ENCODE results near the gene SNCB. TPM values are rescaled to one million over a fixed set of nuclear protein-coding genes. Genes with fewer than 3 reads are reported as not detected.

SNCB gene
- total and polyA plus RNA-seq, 8 donors = 0.21 to 0.68 (median 0.42) TPM; not detected in 2

DNA sequence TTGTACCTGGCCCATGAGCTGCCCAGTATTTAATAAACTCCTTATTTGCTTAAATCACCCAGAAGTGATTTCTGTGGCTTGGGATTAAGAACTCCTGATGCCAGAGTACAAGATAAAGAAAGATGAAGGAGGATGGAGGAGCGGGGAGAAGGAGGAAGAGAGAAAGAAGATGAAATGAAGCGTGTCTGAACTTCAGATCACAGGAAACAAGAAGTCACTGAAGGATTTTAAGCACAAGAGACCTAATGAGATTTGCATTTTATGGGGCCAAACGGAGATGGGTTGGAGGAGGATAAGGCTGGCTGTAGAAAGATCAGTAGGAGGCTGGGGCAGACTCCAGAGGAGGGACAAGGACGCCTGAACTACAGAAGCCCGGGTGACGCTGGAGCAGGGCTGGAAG is 3.3 kb upstream of the SNCB start:
- no peak overlapping the region for H3K27ac ChIP-seq
- DNase-seq (no peak), ATAC-seq (no peak)
- peaks cover 10 to 13% of the 10 kb centered on the region in 2 donors for H3K4me1 ChIP-seq
- no peaks in the 10 kb centered on the region for H3K9me3 ChIP-seq
- intact Hi-C loops (cut with DNase I) = no loop called here
- peaks cover 37 to 84% of the 10 kb centered on the region in 2 donors for H3K27me3 ChIP-seq
- H3K4me3 ChIP-seq = no peak overlapping the region
- H3K36me3 ChIP-seq = no peaks in the 10 kb centered on the region
- TF ChIP-seq, protein P1, sequence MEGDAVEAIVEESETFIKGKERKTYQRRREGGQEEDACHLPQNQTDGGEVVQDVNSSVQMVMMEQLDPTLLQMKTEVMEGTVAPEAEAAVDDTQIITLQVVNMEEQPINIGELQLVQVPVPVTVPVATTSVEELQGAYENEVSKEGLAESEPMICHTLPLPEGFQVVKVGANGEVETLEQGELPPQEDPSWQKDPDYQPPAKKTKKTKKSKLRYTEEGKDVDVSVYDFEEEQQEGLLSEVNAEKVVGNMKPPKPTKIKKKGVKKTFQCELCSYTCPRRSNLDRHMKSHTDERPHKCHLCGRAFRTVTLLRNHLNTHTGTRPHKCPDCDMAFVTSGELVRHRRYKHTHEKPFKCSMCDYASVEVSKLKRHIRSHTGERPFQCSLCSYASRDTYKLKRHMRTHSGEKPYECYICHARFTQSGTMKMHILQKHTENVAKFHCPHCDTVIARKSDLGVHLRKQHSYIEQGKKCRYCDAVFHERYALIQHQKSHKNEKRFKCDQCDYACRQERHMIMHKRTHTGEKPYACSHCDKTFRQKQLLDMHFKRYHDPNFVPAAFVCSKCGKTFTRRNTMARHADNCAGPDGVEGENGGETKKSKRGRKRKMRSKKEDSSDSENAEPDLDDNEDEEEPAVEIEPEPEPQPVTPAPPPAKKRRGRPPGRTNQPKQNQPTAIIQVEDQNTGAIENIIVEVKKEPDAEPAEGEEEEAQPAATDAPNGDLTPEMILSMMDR (IDR thresholded peaks at IDR 0.05) = no peak

DNA sequence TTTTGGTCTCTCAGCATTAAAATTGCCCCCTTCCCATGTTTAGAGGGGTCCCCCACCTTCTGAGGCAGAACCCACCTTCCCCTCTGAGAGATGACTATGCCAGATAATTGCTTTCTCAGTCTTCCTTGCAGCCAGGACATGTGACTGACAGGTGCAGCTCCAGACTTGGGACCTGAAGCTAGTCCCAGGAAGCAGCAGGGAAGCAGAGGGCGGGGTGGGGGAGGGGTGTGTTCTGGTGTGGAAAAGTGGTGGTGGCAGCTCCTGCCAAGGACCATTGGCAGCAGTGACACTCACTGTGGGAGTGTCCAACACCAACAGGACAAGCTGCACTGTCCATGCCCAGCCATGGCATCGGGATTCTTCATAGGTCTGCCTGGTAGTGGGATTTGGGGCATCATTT is 2.4 kb upstream of the SNCB start:
- intact Hi-C loops (cut with DNase I) = no loop called here
- Histone ChIP-seq H3K27ac (no peak overlapping the region), H3K36me3 (no peaks in the 10 kb centered on the region), H3K4me1 (peaks cover 10 to 13% of the 10 kb centered on the region in 2 donors), H3K9me3 (no peaks in the 10 kb centered on the region), H3K4me3 (no peak overlapping the region), H3K27me3 (peaks cover 46 to 92% of the 10 kb centered on the region in 2 donors)
- no peak for ATAC-seq
- TF ChIP-seq, protein P1 (IDR thresholded peaks at IDR 0.05) = no peak
- no peak for DNase-seq

DNA sequence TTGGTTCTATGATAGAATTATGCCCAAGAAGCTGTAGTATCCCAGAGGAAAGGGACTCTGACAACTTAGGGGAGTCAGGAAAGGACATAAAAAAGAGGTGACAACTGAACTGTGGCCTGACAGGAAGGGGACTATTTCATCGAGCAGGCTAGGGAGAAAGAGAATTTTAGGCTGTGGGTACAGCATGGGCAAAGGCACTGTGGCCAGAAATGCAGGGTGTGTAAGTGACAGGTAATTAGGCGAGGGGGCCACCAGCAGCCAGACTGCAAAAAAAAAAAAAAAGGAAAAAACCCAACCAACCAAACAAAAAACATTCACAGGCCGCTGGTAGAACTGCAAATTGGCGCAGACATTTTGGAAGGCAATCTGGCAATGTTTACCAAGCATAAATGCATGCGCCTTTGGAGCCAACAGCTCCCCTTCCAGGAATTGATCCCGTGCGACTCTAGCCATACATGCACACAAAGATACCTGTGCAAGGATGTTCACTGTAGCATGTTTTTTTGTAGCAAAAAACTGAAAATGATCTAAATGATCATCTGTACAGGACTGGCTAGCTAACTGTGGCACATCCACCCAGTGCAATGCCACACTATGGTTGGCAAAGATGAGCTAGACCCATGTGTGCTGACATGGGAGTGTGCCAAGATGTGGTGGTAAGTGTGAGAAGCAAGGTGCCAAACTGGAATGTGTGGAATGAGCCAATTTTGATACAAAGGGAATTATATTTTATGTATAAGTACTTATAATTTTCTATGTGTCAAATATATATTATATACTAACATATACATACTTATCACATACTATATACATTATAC is 1.3 kb upstream of the SNCB start:
- Histone ChIP-seq H3K9me3 (no peaks in the 10 kb centered on the region), H3K4me1 (peaks cover 10 to 13% of the 10 kb centered on the region in 2 donors), H3K4me3 (no peak overlapping the region), H3K27ac (no peak overlapping the region), H3K36me3 (no peaks in the 10 kb centered on the region), H3K27me3 (peaks cover 48 to 100% of the 10 kb centered on the region in 2 donors)
- TF ChIP-seq, protein P1 (IDR thresholded peaks at IDR 0.05) = no peak
- DNase-seq (no peak), ATAC-seq (no peak)
- intact Hi-C loops (cut with DNase I) = no loop called here

DNA sequence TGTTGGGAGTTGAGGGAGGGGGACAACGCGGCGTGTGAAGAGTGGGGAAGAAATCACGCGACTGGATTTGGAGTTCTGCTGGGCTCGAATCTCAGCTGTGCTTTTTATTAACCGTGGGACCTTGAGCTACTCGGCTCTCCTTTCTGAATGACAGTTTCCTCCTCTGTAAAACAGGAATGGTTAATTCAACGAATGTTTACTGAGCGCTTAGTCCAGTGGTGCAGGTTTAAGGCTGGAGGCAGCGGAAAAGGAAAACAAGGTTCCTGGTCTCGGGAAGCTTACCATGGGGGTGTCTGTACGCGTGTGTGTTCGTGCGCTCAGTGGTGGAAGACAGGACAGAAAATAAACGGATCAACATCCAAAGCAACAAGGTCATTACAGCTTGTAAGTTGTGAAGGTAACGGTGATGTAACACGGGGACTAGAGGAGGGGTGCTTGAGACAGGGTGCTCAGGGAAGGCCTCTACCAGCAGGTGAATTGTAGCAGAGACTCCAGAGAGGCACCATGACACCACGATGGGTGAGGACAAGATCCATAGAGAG is 418 bp upstream of the SNCB start:
- ATAC-seq = no peak
- H3K4me3 ChIP-seq = peak overlapping the region; percentile 7 to 14
- TF ChIP-seq, protein P1 (IDR thresholded peaks at IDR 0.05) = no peak
- H3K4me1 ChIP-seq = peaks cover 10 to 13% of the 10 kb centered on the region in 2 donors
- no peaks in the 10 kb centered on the region for H3K36me3 ChIP-seq
- DNase-seq = no peak
- intact Hi-C loops (cut with DNase I) = no loop called here
- no peak overlapping the region for H3K27ac ChIP-seq
- peaks cover 48 to 100% of the 10 kb centered on the region in 2 donors for H3K27me3 ChIP-seq
- no peaks in the 10 kb centered on the region for H3K9me3 ChIP-seq

DNA sequence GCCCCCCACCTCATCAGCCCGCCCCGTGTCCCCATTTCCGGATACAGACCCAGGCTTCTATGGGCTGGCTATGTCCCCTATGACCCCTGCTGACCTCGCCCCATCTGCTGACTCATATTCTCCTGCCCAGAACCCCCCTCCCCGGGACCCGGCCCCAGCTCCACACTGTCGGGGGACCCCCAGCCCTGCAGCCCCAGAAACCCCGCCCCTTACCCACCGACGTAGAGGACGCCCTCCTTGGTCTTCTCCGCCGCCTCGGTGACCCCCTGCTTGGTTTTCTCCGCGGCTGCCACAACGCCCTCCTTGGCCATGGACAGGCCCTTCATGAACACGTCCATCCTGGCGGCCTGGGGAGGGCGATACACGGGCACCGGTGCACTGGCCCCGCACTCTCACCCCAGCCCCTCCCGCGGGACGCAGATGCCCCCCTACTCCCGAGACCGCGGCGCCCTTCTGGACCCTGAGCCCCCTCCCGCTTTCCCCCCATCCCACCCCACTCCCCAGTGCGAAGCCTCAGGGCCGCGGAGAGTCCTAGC is 949 bp downstream of the SNCB start:
- intact Hi-C loops (cut with DNase I) = no loop called here
- no peak overlapping the region for H3K4me3 ChIP-seq
- peaks cover 10 to 13% of the 10 kb centered on the region in 2 donors for H3K4me1 ChIP-seq
- no peaks in the 10 kb centered on the region for H3K36me3 ChIP-seq
- H3K27me3 ChIP-seq = peaks cover 48 to 100% of the 10 kb centered on the region in 2 donors
- no peak overlapping the region for H3K27ac ChIP-seq
- DNase-seq (no peak), ATAC-seq (no peak)
- no peaks in the 10 kb centered on the region for H3K9me3 ChIP-seq
- TF ChIP-seq, protein P1 (IDR thresholded peaks at IDR 0.05) = no peak

All from left lung (tissue), 10 donors.